Erythroblast (primary cell): Measurements from ENCODE around the gene LRCOL1.
"Not testable (repeated sequence)": the region's sequence is repeated elsewhere in the genome, so short reads cannot be mapped to it uniquely, and the experiment has no call there.

ENCODE experiments used
- DNase-seq, 2 experiments: peaks; one replicate each; lab custom pipeline; 2025; lab: John Stamatoyannopoulos, UW
- GATA1 ChIP-seq: IDR thresholded peaks from 2 replicates; pipeline ENCODE4 v1.6.1; 2011; ENCODE audit warnings: low read depth, mild to moderate bottlenecking, control low read depth, low read length, moderate library complexity
- POLR2A ChIP-seq: IDR thresholded peaks from 2 replicates; pipeline ENCODE4 v1.6.1; 2011; ENCODE audit warnings: mild to moderate bottlenecking, low read length

The LRCOL1 gene

GRCh38 chr12:132606466-132606865 lies 3.9 kb downstream of the LRCOL1 start:
- TF ChIP-seq POLR2A: no peak
- no peak for TF ChIP-seq GATA1
- DNase-seq: no peak

GRCh38 chr12:132605892-132606291 lies 4.5 kb downstream of the LRCOL1 start:
- no peak for DNase-seq
- TF ChIP-seq POLR2A (no peak), GATA1 (no peak)

- TF ChIP-seq POLR2A (no peak), GATA1 (no peak)
- DNase-seq: no peak
Measured at GRCh38 chr12:132604668-132605441, 5.5 kb downstream of the LRCOL1 start.

GRCh38 chr12:132604151-132604618 lies 6.2 kb downstream of the LRCOL1 start:
- DNase-seq: no peak
- TF ChIP-seq POLR2A (no peak), GATA1 (no peak)

- TF ChIP-seq POLR2A: no peak
- DNase-seq: no peak
Measured at GRCh38 chr12:132603240-132604150, 6.9 kb downstream of the LRCOL1 start.

- DNase-seq: no peak
- TF ChIP-seq GATA1 (no peak), POLR2A (no peak)
Measured at GRCh38 chr12:132602572-132603239, 7.7 kb downstream of the LRCOL1 start.

GRCh38 chr12:132601171-132601883 lies 9.1 kb downstream of the LRCOL1 start:
- no peak for TF ChIP-seq GATA1
- no peak for TF ChIP-seq POLR2A
- no peak for DNase-seq

GRCh38 chr12:132600048-132601032 lies 10.0 kb downstream of the LRCOL1 start:
- TF ChIP-seq POLR2A (no peak), GATA1 (no peak)
- peak; percentile 54 to 57 for DNase-seq

GRCh38 chr12:132599502-132599901 lies 10.9 kb downstream of the LRCOL1 start:
- not testable (repeated sequence) for DNase-seq

- TF ChIP-seq GATA1: no peak
- no peak for TF ChIP-seq POLR2A
- peak; percentile 34 to 42 for DNase-seq
Measured at GRCh38 chr12:132597333-132598316, 12.8 kb downstream of the LRCOL1 start.

- no peak for DNase-seq
- TF ChIP-seq POLR2A: no peak
- TF ChIP-seq GATA1: no peak
Measured at GRCh38 chr12:132596016-132596415, 14.4 kb downstream of the LRCOL1 start.

GRCh38 chr12:132595183-132595582 lies 15.2 kb downstream of the LRCOL1 start:
- DNase-seq: no peak

More at GRCh38 chr12:132595183-132595582, 15.2 kb downstream of the LRCOL1 start:
- TF ChIP-seq GATA1 (no peak), POLR2A (no peak)
